GM12891 (cell line): ENCODE data around the gene ARHGEF7.

Experiments
- POLR2A ChIP-seq: IDR thresholded peaks from 2 replicates; pipeline ENCODE4 v1.6.1; 2011; ENCODE audit warnings: low read depth, low read length, control low read depth
- TAF1 ChIP-seq: IDR thresholded peaks from 2 replicates; pipeline ENCODE4 v1.6.1; 2011; ENCODE audit warnings: low read depth, low read length, control low read depth

- TF ChIP-seq POLR2A (no peak), TAF1 (no peak)
These were observed 49.4 kb upstream of the ARHGEF7 start for GRCh38 chr13:111065698-111066097.
